ENCODE results near the gene IRF4. TPM values are rescaled to one million over a fixed set of nuclear protein-coding genes. Genes with fewer than 3 reads are reported as not detected.

Gene IRF4
- polyA plus RNA-seq, 3 donors from 2014 or later = 0.41 to 0.98 (median 0.51) TPM

DNA sequence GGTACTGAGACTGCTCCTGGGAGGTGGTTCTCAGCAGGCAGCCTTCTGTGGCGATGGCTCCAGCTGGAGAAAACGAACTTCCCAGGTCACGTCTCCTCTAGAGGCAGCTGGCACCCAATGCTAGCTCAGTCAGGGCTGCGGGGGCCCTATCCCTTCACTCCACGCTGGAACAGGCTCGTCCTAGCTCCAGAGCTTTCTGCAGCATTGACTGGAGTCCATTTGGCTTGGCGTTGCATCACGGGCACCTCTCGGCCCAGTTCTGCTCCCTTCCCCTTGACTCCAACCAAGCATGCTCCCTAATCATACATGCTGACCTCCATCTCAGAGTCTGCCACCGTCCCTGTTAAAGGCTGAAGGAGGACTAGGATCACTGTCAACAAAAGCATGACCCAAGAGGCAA lies 5.9 kb upstream of the IRF4 start:
- Mint-ChIP-seq H3K27ac (no peak overlapping the region), H3K9me3 (peaks cover 0 to 2% (median 0%) of the 10 kb centered on the region in 6 donors), H3K4me1 (peaks cover 9 to 14% of the 10 kb centered on the region in 2 donors), H3K36me3 (no peaks in the 10 kb centered on the region), H3K27me3 (ENCODE audit: low read depth in 3 of 3) (peaks cover 0 to 4% (median 3%) of the 10 kb centered on the region in 3 donors), H3K4me3 (no peak overlapping the region)
- no peak for DNase-seq

DNA sequence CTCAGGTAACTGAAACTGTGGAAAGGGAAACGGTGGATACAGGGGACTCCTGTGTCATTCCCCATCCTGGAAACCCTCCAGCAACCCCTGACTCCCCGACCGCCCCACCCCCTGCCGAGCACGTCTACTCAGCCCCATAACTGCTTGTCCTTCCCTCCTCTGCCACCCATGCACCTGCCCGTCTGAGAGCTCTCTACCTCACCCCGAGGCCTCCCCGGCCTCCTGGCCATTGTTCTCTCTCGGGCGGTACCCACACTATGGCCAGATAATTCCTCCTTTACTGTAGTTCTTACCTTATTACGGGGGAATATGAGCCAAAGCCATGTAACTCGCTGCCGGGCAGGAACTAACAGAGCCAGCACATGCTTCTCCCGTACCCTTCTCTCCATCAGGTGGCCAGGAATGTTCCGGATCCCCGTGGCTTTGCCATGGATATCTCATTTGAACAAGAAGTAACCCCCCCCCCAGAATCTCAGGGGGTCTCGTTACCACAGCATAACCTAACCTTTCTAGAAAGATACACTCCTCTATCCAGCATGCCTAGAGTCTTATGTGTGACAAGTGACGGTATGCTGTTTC lies 4.8 kb upstream of the IRF4 start:
- Mint-ChIP-seq H3K9me3 (no peaks in the 10 kb centered on the region), H3K27me3 (ENCODE audit: low read depth in 3 of 3) (peaks cover 5 to 9% (median 5%) of the 10 kb centered on the region in 3 donors), H3K27ac (no peak overlapping the region), H3K4me3 (no peak overlapping the region), H3K4me1 (peaks cover 14 to 19% of the 10 kb centered on the region in 2 donors), H3K36me3 (no peaks in the 10 kb centered on the region)
- no peak for DNase-seq

DNA sequence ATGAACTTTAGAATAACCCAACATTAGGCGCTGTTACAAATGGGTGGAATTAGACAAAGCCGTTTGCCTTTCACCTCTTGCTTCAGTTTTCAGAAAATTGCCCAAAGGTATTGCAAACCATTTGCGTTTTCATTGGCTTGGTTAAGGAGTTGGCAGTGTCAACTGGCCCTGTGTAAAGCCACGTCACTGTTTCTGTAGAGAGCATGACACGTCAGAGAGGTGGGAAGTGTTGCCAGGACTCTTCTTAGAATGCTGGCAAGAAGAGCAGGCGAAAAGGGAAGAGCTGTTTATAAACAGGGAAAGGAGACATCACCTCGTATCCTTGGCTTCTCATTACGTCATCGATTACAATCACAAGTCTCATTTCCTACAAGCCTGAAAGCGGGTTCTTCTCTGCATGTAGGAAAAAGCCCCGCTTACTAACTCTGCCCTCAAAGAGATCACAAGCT lies 4.2 kb upstream of the IRF4 start:
- no peaks in the 10 kb centered on the region for H3K36me3 Mint-ChIP-seq
- H3K4me1 Mint-ChIP-seq = peaks cover 14 to 20% of the 10 kb centered on the region in 2 donors
- H3K27ac Mint-ChIP-seq = no peak overlapping the region
- H3K9me3 Mint-ChIP-seq = no peaks in the 10 kb centered on the region
- no peak overlapping the region for H3K4me3 Mint-ChIP-seq
- H3K27me3 Mint-ChIP-seq (ENCODE audit: low read depth in 3 of 3) = peaks cover 5 to 9% (median 5%) of the 10 kb centered on the region in 3 donors
- no peak for DNase-seq

DNA sequence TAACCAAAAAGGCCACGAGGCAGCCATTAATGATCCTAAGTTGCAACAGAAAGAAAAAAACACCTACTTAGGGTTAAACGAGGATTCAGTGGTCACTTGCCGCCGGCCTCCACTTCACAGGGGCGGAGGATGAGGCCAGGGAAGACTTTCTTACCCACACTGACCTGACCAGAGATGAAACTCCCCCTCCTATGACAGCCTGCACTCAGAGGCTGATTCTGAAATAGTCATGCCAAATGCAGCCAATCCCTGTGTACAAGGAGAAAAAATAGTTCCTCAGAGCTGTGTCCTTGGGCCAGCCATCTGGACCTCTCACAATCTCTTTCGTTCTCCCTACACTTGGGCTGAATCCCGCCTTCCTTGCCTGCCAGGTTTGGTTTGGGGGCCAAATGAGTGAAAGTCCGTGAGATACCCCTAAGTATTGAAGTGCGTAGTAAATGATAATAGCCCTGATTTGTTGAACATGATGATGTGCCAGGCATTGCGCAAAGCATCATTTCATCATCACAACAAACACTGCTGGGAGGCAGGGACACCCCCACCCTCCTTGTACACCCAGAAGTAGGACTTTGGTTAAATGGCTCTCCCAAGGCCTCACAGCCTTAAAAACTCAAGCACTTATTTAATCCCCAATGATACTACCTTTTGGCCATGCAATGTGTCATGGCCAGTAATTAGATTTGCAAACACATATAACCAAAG lies 3.2 kb upstream of the IRF4 start:
- Mint-ChIP-seq H3K4me3 (no peak overlapping the region), H3K4me1 (peaks cover 18 to 20% of the 10 kb centered on the region in 2 donors), H3K27ac (peak overlapping the region in 2 of 6 donors; percentile 20 to 72), H3K36me3 (no peaks in the 10 kb centered on the region), H3K9me3 (no peaks in the 10 kb centered on the region), H3K27me3 (ENCODE audit: low read depth in 3 of 3) (peaks cover 6 to 14% (median 12%) of the 10 kb centered on the region in 3 donors)
- DNase-seq = no peak

DNA sequence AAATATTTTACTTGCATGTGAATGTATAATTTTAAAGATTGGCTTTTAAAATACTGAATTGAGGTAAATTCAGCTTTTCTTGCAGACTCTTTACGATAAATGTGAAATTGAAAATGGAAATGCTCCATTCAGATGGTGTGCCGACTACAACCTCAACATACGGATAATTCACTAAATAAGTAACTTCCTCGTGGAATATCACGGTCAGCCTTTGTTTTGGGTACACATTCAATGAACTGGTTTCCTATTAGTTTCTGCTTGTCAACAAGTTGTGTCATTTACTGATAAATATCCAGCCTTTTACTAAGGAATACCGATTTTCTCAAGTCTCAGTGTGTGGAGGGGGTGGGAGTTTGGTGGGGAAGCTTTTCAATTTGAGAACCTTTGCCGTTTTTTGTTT lies 2.4 kb upstream of the IRF4 start:
- Mint-ChIP-seq H3K27me3 (ENCODE audit: low read depth in 3 of 3) (peaks cover 12 to 18% (median 14%) of the 10 kb centered on the region in 3 donors), H3K36me3 (peaks cover 0 to 6% (median 5%) of the 10 kb centered on the region in 3 donors), H3K9me3 (no peaks in the 10 kb centered on the region), H3K4me1 (peaks cover 24 to 28% of the 10 kb centered on the region in 2 donors), H3K27ac (peak overlapping the region in 2 of 6 donors; percentile 78 to 81), H3K4me3 (peak overlapping the region in 1 of 5 donors; percentile 78)
- DNase-seq = no peak

DNA sequence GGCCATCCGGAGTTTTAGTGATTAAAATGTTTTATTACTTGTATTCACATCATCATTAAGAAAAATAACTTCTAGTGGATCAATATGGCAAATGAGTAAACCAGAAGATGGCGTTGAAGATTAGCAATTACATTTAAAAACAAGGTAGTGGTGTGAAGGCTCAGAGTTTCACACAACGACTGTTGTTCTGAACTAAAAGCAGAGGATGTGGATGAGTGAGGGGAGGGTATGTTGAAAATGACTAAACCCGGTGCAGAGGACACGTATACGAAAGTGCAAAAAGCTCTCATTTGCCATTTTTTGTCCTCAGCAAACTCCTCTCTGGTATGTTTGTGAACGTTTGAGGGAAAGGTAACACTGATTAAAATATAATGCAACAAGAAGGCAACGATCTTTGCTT lies 1.9 kb upstream of the IRF4 start:
- Mint-ChIP-seq H3K36me3 (peaks cover 0 to 7% (median 5%) of the 10 kb centered on the region in 3 donors), H3K27ac (peak overlapping the region in 2 of 6 donors; percentile 78 to 81), H3K4me3 (peak overlapping the region in 3 of 5 donors; percentile 35 to 78 (median 40)), H3K9me3 (no peaks in the 10 kb centered on the region), H3K4me1 (peaks cover 25 to 29% of the 10 kb centered on the region in 2 donors), H3K27me3 (ENCODE audit: low read depth in 3 of 3) (peaks cover 13 to 20% (median 14%) of the 10 kb centered on the region in 3 donors)
- DNase-seq = peak in 1 of 3 donors; percentile 56

DNA sequence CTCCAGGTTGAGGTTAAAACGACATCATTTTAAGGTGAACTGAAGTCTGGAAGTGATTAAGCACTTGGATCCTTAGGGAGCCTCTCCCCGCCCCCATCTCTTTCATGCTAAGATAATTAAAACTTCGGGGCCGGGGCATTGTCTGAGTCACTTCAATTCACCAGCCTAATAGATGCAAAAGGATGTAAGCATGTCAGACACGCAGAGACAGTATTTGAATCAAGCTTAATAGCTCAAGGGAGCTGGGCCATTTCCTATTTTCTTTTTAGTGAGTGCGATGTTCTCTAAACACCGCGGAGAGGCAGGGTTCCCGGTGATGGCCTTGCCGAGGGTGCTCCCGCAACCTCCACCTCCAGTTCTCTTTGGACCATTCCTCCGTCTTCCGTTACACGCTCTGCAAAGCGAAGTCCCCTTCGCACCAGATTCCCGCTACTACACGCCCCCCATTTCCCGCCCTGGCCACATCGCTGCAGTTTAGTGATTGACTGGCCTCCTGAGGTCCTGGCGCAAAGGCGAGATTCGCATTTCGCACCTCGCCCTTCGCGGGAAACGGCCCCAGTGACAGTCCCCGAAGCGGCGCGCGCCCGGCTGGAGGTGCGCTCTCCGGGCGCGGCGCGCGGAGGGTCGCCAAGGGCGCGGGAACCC lies 516 bp upstream of the IRF4 start:
- H3K4me3 Mint-ChIP-seq = peak overlapping the region; percentile 86 to 96 (median 92)
- peaks cover 25 to 29% of the 10 kb centered on the region in 2 donors for H3K4me1 Mint-ChIP-seq
- peak in 2 of 3 donors; percentile 8 to 49 for DNase-seq
- peaks cover 0 to 8% (median 7%) of the 10 kb centered on the region in 3 donors for H3K36me3 Mint-ChIP-seq
- no peaks in the 10 kb centered on the region for H3K9me3 Mint-ChIP-seq
- peak overlapping the region in 4 of 6 donors; percentile 73 to 92 (median 77) for H3K27ac Mint-ChIP-seq
- peaks cover 13 to 22% (median 14%) of the 10 kb centered on the region in 3 donors for H3K27me3 Mint-ChIP-seq (ENCODE audit: low read depth in 3 of 3)

DNA sequence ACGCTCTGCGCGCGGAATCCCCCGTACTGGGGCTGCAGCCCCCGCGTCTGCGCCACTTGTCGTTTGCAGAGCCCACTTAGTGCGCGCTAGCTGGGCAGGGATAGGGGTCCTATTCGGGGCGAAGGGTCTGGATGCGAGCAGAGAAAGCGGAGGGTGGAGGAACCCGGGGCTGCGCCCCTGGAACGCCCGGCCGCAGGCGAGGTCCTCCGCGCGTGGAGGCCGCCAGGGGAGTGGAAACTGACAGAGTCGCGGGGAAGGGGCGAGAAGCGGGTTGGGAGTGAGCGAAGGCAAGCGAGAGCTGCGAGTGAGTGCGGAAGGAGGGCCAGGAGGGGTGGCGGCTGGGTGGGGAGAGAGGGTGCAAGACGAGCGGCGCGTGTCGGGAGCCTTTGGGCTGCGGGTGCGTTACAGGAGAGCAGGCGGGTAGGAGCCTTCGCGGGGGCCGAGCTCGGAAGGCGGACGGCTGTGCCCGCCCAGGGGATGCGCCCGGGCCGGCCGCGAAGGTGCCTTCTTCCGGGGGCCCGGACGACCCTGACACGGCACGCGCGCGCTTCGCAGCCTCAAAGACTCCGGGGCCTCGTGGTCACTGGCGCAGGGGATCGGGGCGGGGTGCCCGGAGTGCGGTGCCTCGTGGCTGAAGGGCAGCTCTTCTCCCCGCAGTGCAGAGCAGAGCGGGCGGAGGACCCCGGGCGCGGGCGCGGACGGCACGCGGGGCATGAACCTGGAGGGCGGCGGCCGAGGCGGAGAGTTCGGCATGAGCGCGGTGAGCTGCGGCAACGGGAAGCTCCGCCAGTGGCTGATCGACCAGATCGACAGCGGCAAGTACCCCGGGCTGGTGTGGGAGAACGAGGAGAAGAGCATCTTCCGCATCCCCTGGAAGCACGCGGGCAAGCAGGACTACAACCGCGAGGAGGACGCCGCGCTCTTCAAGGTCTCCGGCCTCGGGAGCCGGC lies 1.2 kb downstream of the IRF4 start:
- Mint-ChIP-seq H3K27ac (peak overlapping the region in 1 of 6 donors; percentile 53), H3K36me3 (peaks cover 0 to 13% (median 7%) of the 10 kb centered on the region in 3 donors), H3K4me1 (peaks cover 25 to 29% of the 10 kb centered on the region in 2 donors), H3K4me3 (peak overlapping the region; percentile 83 to 94 (median 87)), H3K9me3 (no peaks in the 10 kb centered on the region), H3K27me3 (ENCODE audit: low read depth in 3 of 3) (peaks cover 12 to 22% (median 15%) of the 10 kb centered on the region in 3 donors)
- DNase-seq = peak; percentile 21 to 59 (median 30)

DNA sequence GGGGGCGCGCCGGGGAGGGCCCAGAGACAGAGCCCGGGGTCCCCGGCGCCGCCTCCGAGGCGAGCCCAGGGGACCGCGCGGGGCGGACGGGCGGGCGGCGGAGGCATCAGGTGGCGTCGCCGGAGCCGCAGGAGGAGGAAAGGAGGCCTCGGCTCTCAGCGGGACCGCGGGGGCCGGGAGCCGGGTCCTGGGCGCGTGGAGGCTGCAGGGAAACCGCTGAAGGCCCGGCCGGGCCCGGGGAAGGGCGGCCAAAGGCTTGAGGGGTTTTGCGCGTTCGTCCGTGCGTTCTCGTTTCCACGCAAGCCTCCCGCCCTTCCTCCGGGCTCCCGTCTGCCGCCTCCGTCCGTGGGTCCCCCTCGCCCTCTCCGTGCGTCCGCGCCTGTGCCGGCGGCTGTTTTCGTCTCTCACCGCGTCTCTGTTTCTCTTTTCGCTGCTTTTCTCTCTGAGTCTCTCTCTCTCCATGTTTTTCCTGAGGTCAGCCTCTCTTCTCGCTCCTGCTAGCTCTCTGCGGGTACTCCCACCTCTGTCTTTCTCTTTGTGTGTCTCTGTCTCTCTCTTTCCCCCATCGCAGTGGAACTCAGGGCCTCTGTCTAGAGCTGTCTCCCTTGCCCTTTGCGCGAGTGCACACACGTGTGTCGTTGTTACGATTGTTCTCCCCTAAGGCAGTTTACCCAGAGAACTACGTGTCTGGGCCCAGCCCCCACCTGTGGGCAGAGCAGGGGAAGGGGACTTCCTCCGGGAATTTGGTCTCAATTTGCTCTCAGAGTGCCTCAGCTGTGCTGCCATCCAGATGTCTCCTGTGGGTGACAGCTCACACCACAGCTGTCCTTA lies 2.1 kb downstream of the IRF4 start:
- H3K27me3 Mint-ChIP-seq (ENCODE audit: low read depth in 3 of 3) = peaks cover 12 to 22% (median 15%) of the 10 kb centered on the region in 3 donors
- H3K27ac Mint-ChIP-seq = peak overlapping the region in 5 of 6 donors; percentile 29 to 84 (median 46)
- H3K9me3 Mint-ChIP-seq = no peaks in the 10 kb centered on the region
- peak in 2 of 3 donors; percentile 16 to 18 for DNase-seq
- H3K36me3 Mint-ChIP-seq = peaks cover 0 to 18% (median 7%) of the 10 kb centered on the region in 3 donors
- peak overlapping the region; percentile 84 to 96 (median 92) for H3K4me3 Mint-ChIP-seq
- H3K4me1 Mint-ChIP-seq = peaks cover 25 to 29% of the 10 kb centered on the region in 2 donors

DNA sequence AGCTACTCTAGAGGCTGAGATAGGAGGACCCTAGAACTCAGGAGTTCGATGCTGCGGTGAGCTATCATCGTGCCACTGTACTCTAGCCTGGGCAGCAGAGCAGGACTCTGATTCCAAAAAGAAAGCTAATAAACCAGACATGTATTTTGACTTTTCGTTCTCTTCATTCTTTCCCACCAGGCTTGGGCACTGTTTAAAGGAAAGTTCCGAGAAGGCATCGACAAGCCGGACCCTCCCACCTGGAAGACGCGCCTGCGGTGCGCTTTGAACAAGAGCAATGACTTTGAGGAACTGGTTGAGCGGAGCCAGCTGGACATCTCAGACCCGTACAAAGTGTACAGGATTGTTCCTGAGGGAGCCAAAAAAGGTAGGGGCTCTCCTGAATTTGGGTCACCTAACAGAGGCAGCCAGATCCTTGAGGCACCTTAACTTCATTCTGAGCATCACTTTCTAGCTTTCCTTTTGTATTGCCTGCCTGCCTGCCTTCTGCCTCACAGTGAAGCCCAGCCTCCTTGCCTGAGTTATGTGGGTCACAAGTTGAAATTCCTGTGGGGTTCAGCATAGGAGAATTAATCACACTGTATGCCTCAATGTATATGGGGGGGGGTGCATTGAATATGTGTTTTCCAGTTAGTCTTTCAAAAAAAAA lies 3.2 kb downstream of the IRF4 start:
- H3K27me3 Mint-ChIP-seq (ENCODE audit: low read depth in 3 of 3) = peaks cover 12 to 21% (median 15%) of the 10 kb centered on the region in 3 donors
- peak overlapping the region in 4 of 5 donors; percentile 8 to 57 (median 40) for H3K4me3 Mint-ChIP-seq
- peaks cover 21 to 23% of the 10 kb centered on the region in 2 donors for H3K4me1 Mint-ChIP-seq
- no peaks in the 10 kb centered on the region for H3K9me3 Mint-ChIP-seq
- peaks cover 0 to 21% (median 7%) of the 10 kb centered on the region in 3 donors for H3K36me3 Mint-ChIP-seq
- H3K27ac Mint-ChIP-seq = peak overlapping the region in 2 of 6 donors; percentile 5 to 71
- no peak for DNase-seq

DNA sequence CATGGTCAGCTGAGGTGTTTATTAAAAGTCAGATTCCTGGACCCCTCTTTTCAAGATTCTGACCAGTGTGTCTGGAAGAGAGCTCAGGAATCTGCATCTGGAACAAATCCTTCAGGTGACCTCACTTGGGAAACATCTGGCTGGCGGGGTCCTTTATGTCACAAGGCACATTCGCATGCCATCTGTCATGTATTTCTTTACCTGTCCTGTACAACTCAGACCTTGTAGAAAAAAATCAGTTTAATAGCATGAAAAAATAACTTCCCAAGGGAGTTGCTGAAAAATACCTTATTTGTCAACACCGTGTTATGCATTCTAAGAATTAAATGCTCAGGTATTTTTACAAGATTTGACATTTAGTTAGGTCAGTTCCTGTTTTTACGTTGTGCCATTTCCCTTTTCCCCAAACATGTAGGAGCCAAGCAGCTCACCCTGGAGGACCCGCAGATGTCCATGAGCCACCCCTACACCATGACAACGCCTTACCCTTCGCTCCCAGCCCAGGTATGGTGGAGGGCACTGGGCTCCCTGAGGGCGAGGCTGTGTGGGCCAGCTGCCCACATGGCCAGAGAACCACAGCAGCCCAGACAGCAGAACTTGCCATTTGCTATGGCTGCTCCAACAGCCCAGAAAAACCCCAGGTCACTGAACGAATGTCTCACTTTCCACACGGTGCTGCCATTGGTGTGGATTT lies 4.0 kb downstream of the IRF4 start:
- Mint-ChIP-seq H3K4me3 (no peak overlapping the region), H3K4me1 (peaks cover 18 to 22% of the 10 kb centered on the region in 2 donors)

More for the DNA sequence above, 4.0 kb downstream of the IRF4 start:
- Mint-ChIP-seq H3K27me3 (ENCODE audit: low read depth in 3 of 3) (peaks cover 12 to 19% (median 15%) of the 10 kb centered on the region in 3 donors), H3K27ac (no peak overlapping the region), H3K36me3 (peaks cover 0 to 21% (median 7%) of the 10 kb centered on the region in 3 donors), H3K9me3 (no peaks in the 10 kb centered on the region)
- DNase-seq = no peak
